H1 (cell line): ENCODE results near the gene SOX30. TPM values are rescaled to one million over a fixed set of nuclear protein-coding genes. Genes with fewer than 3 reads are reported as not detected.

Experiments used
- CTCF ChIA-PET: fragments of 300-600 bp; sonication (Branson Sonifier 250); formaldehyde crosslinking; loops from one replicate; lab custom pipeline; 2021; ENCODE audit not compliant: partially characterized antibody; lab: Charles Lee
- POLR2A ChIA-PET: fragments of 300-600 bp; sonication (Branson Sonifier 250); formaldehyde crosslinking; loops from one replicate; lab custom pipeline; 2021; ENCODE audit warnings: inconsistent platforms; ENCODE audit not compliant: partially characterized antibody; lab: Charles Lee
- DNase-seq, 2 experiments: peaks; one replicate each; pipeline versions ENCODE4 v3.0.0 to v3.0.0-alpha.2; 2010 to 2022; ENCODE audit warnings: low spot score in 2 of 2, low read depth in 1 of 2, mixed read lengths in 1 of 2
- FAIRE-seq: peaks from 2 replicates; lab custom pipeline; 2011; peaks lifted over from hg19 to GRCh38; lab: Jason Lieb, UNC
- H2AFZ ChIP-seq: 2 replicates; pipeline ENCODE4 v1.8.1; 2012; ENCODE audit warnings: low read length, inconsistent platforms
- H2AK5ac ChIP-seq: 2 replicates; pipeline ENCODE4 v1.6.1; 2013; ENCODE audit warnings: low read depth, low read length
- H2BK120ac ChIP-seq: replicated peaks from 2 replicates; pipeline ENCODE3; 2013; ENCODE audit warnings: low read depth, low read length, inconsistent platforms
- H2BK12ac ChIP-seq: 2 replicates; pipeline ENCODE4 v1.6.1; 2013; ENCODE audit warnings: low read depth, low read length
- H2BK15ac ChIP-seq: 2 replicates; pipeline ENCODE4 v1.6.1; 2013; ENCODE audit warnings: low read length
- H2BK20ac ChIP-seq: 2 replicates; pipeline ENCODE4 v1.6.1; 2013; ENCODE audit warnings: low read length
- H2BK5ac ChIP-seq: 2 replicates; pipeline ENCODE4 v1.6.1; 2013; ENCODE audit warnings: low read depth, low read length
- H3K14ac ChIP-seq: 2 replicates; pipeline ENCODE4 v1.6.1; 2013; ENCODE audit warnings: inconsistent platforms; ENCODE audit not compliant: insufficient read length
- H3K18ac ChIP-seq: 2 replicates; pipeline ENCODE4 v1.6.1; 2013; ENCODE audit warnings: low read length; ENCODE audit errors: extremely low read depth
- H3K23ac ChIP-seq: 2 replicates; pipeline ENCODE4 v1.6.1; 2013; ENCODE audit warnings: inconsistent platforms; ENCODE audit not compliant: insufficient read length
- H3K23me2 ChIP-seq: 2 replicates; pipeline ENCODE4 v1.6.1; 2013; ENCODE audit warnings: low read depth, low read length
- H3K27ac ChIP-seq: 2 replicates; pipeline ENCODE4 v1.6.1; 2011; ENCODE audit warnings: low read depth, low read length, inconsistent platforms
- H3K27me3 ChIP-seq, 4 experiments: replicated peaks in 1 of 4; 1 replicate in 1 of 4; 2 replicates in 3 of 4; pipeline versions ENCODE4 v1.6.1 to v1.8.1; 2011 to 2013; ENCODE audit warnings: low read length in 3 of 4, mild to moderate bottlenecking in 3 of 4, inconsistent platforms in 2 of 4, mixed read lengths in 2 of 4, moderate library complexity in 1 of 4; ENCODE audit not compliant: control insufficient read depth in 3 of 4, insufficient read depth in 3 of 4; ENCODE audit errors: extremely low read depth in 1 of 4
- H3K36me3 ChIP-seq, 4 experiments: 2 replicates each; pipeline versions ENCODE4 v1.6.1 to v1.8.1; 2011 to 2013; ENCODE audit warnings: mild to moderate bottlenecking in 4 of 4, low read length in 3 of 4, moderate library complexity in 2 of 4, control low read depth in 1 of 4, inconsistent platforms in 1 of 4; ENCODE audit not compliant: insufficient read depth in 4 of 4, control insufficient read depth in 2 of 4
- H3K4ac ChIP-seq: replicated peaks from 2 replicates; pipeline ENCODE3; 2013; ENCODE audit warnings: low read length, low read depth, mixed read lengths, inconsistent platforms; ENCODE audit not compliant: insufficient read length
- H3K4me1 ChIP-seq, 4 experiments: replicated peaks in 1 of 4; 1 replicate in 1 of 4; 2 replicates in 3 of 4; pipeline versions ENCODE4 v1.6.1 to v1.8.1; 2011 to 2013; ENCODE audit warnings: low read length in 3 of 4, inconsistent platforms in 2 of 4, mixed read lengths in 1 of 4; ENCODE audit not compliant: insufficient read depth in 4 of 4, control insufficient read depth in 3 of 4
- H3K4me2 ChIP-seq, 2 experiments: 2 replicates each; pipeline versions ENCODE4 v1.6.1 to v1.8.1; 2011 to 2013; ENCODE audit warnings: low read depth in 2 of 2, low read length in 2 of 2, control low read depth in 1 of 2, inconsistent platforms in 1 of 2, mild to moderate bottlenecking in 1 of 2; ENCODE audit not compliant: insufficient read depth in 1 of 2
- H3K4me3 ChIP-seq, 4 experiments: fragments of 200-600, 300-600 bp in 1 of 4; sonication (generic), shearing (Covaris generic), sonication (Bioruptor Twin) in 1 of 4; 2 replicates each; pipeline versions ENCODE4 v1.5.1 to v1.8.1; 2011 to 2016; ENCODE audit warnings: low read length in 4 of 4, low read depth in 3 of 4, control low read depth in 2 of 4, inconsistent platforms in 2 of 4, mild to moderate bottlenecking in 2 of 4, mixed read lengths in 1 of 4, moderate library complexity in 1 of 4; ENCODE audit not compliant: insufficient read depth in 2 of 4; ENCODE audit errors: extremely low read depth in 1 of 4
- H3K56ac ChIP-seq: replicated peaks from 2 replicates; pipeline ENCODE3; 2013; ENCODE audit warnings: low read depth, mild to moderate bottlenecking, mixed read lengths, low read length, inconsistent platforms; ENCODE audit not compliant: insufficient read length
- H3K79me1 ChIP-seq: 2 replicates; pipeline ENCODE4 v1.6.1; 2013; ENCODE audit warnings: low read depth, low read length, control low read depth
- H3K79me2 ChIP-seq, 2 experiments: 2 replicates each; pipeline versions ENCODE4 v1.6.1 to v1.8.1; 2012 to 2013; ENCODE audit warnings: low read length in 2 of 2, mild to moderate bottlenecking in 2 of 2, inconsistent platforms in 1 of 2; ENCODE audit not compliant: insufficient read depth in 2 of 2, control insufficient read depth in 1 of 2
- H3K9ac ChIP-seq, 4 experiments: replicated peaks in 1 of 4; 1 replicate in 1 of 4; 2 replicates in 3 of 4; pipeline versions ENCODE4 v1.6.1 to v1.8.1; 2011 to 2013; ENCODE audit warnings: low read depth in 3 of 4, low read length in 3 of 4, control low read depth in 2 of 4, mild to moderate bottlenecking in 2 of 4, moderate library complexity in 2 of 4, inconsistent platforms in 1 of 4; ENCODE audit errors: extremely low read depth in 1 of 4
- H3K9me3 ChIP-seq, 2 experiments: 2 replicates each; pipeline versions ENCODE4 v1.6.1 to v1.8.1; 2012 to 2013; ENCODE audit warnings: mild to moderate bottlenecking in 2 of 2, moderate library complexity in 2 of 2, control low read depth in 1 of 2, inconsistent platforms in 1 of 2, low read depth in 1 of 2, low read length in 1 of 2, mixed read lengths in 1 of 2; ENCODE audit not compliant: insufficient read depth in 2 of 2
- H4K20me1 ChIP-seq, 2 experiments: replicated peaks in 1 of 2; 2 replicates each; pipeline versions ENCODE3 to v1.8.1; 2011 to 2013; ENCODE audit warnings: inconsistent platforms in 2 of 2, low read length in 2 of 2, mild to moderate bottlenecking in 1 of 2; ENCODE audit not compliant: insufficient read depth in 2 of 2, control insufficient read depth in 1 of 2
- H4K5ac ChIP-seq: 2 replicates; pipeline ENCODE4 v1.6.1; 2013; ENCODE audit warnings: low read length, low read depth, mixed read lengths, inconsistent platforms; ENCODE audit not compliant: insufficient read length
- H4K8ac ChIP-seq: 2 replicates; pipeline ENCODE4 v1.8.0; 2013; ENCODE audit warnings: mild to moderate bottlenecking, moderate library complexity, low read length, inconsistent platforms; ENCODE audit not compliant: insufficient read depth; ENCODE audit errors: extremely low read depth
- H4K91ac ChIP-seq: replicated peaks from 2 replicates; pipeline ENCODE3; 2013; ENCODE audit warnings: low read length, mixed read lengths, inconsistent platforms; ENCODE audit not compliant: insufficient read length
- CBX5 ChIP-seq: fragments of 300-800, 300-1000 bp; sonication (generic); IDR thresholded peaks from 2 replicates; pipeline ENCODE4 v1.7.1; 2016; ENCODE audit warnings: antibody characterized with exemption, low read length, low read depth
- CBX8 ChIP-seq: fragments of 300-800, 300-1000 bp; sonication (generic); IDR thresholded peaks from 2 replicates; pipeline ENCODE4 v1.7.1; 2016; ENCODE audit warnings: low read depth, low read length, borderline replicate concordance
- CTCF ChIP-seq, 3 experiments: IDR thresholded peaks; 1 replicate in 2 of 3; 2 replicates in 1 of 3; pipeline versions ENCODE4 v1.5.1 to v1.6.1; 2011; ENCODE audit warnings: low read length in 3 of 3, mild to moderate bottlenecking in 3 of 3, inconsistent platforms in 2 of 3, low read depth in 1 of 3, moderate library complexity in 1 of 3; ENCODE audit not compliant: insufficient read depth in 1 of 3; ENCODE audit errors: control extremely low read depth in 1 of 3
- FOSL1 ChIP-seq: IDR thresholded peaks from 2 replicates; pipeline ENCODE4 v1.6.1; 2011; ENCODE audit warnings: mild to moderate bottlenecking, low read depth, low read length, moderate library complexity; ENCODE audit not compliant: insufficient read depth
- JUND ChIP-seq: IDR thresholded peaks from 2 replicates; pipeline ENCODE4 v1.6.1; 2011; ENCODE audit warnings: mild to moderate bottlenecking, improper control_type of control experiment, low read length
- POLR2AphosphoS5 ChIP-seq: IDR thresholded peaks from 2 replicates; pipeline ENCODE4 v1.6.1; 2011; ENCODE audit warnings: low read depth, low read length
- SIRT6 ChIP-seq: IDR thresholded peaks from one replicate; pipeline ENCODE4 v1.7.1; 2012; ENCODE audit warnings: low read length, inconsistent platforms
- SP4 ChIP-seq: IDR thresholded peaks from 2 replicates; pipeline ENCODE4 v1.6.1; 2012; ENCODE audit warnings: low read length, inconsistent platforms
- TAF1 ChIP-seq: IDR thresholded peaks from 2 replicates; pipeline ENCODE4 v1.6.1; 2011; ENCODE audit warnings: mild to moderate bottlenecking, low read depth, low read length
- TBP ChIP-seq: IDR thresholded peaks from 2 replicates; pipeline ENCODE4 v1.6.1; 2011; ENCODE audit warnings: low read depth, low read length, improper control_type of control experiment
- WGBS, 2 experiments: shearing (Covaris generic) in 1 of 2; methylation state at CpG; one replicate each; pipeline versions ENCODE4 v1.1.6 to v1.1.7; 2013 to 2015; ENCODE audit warnings: low lambda C conversion rate in 2 of 2, mixed read lengths in 2 of 2, inconsistent platforms in 1 of 2, low coverage in 1 of 2, missing lambda C conversion rate in 1 of 2; ENCODE audit not compliant: insufficient replicate concordance in 2 of 2, insufficient coverage in 1 of 2, insufficient read length in 1 of 2; ENCODE audit errors: extremely low coverage in 1 of 2, missing lambda C conversion rate in 1 of 2; 5-methylcytosine and 5-hydroxymethylcytosine counted together
- polyA plus RNA-seq, 7 experiments: library from polyadenylated mRNA; depleted of rRNA in 3 of 7; stranded (reverse) in 5 of 7; unstranded in 2 of 7; fragments of >200 nt in 5 of 7; fragments of 200-250 nt in 2 of 7; gene quantifications; 1 replicate in 5 of 7; 2 replicates in 1 of 7; 4 replicates in 1 of 7; pipeline versions ENCODE4 v1.2.1 to v1.2.3, GENCODE V29; 2011 to 2013; ENCODE audit warnings: missing spikeins in 2 of 7, mixed read lengths in 2 of 7
- total RNA-seq: library from RNA; stranded (reverse); fragmentation: NEBNext Ultra II Directional; extraction: Animal tissue kit (Norgen Biotek cat#: 25700); gene quantifications from 2 replicates; pipeline ENCODE4 v1.2.1, GENCODE V29; 2021

The SOX30 gene
- total and polyA plus RNA-seq, 2 of the 8 experiments (the other 6 are each of a cell fraction or from before 2014, with no cell fraction given), result 0.35 TPM; not detected in 1

GRCh38 chr5:157670662-157671591, 18.7 kb upstream of the SOX30 start, which contains the start of gene C5orf52:
Gene C5orf52 (plus strand): TSS chr5:157671533. CDS start chr5:157671615, 82 bp downstream.
- Histone ChIP-seq H3K4me2 (peak within 1 kb of the TSS in 1 of 2 experiments; percentile 89; a peak in 2 of 4 replicates), H2BK5ac (no peak within 1 kb of the TSS), H2BK15ac (no peak within 1 kb of the TSS), H4K5ac (no peak within 1 kb of the TSS), H3K79me1 (no peaks in the 10 kb centered on the region), H3K18ac (no peak within 1 kb of the TSS), H3K36me3 (no peaks in the 10 kb centered on the region; a peak in 2 of 8 replicates), H2AK5ac (no peak within 1 kb of the TSS), H3K27me3 (no peaks in the 10 kb centered on the region), H4K8ac (peak within 1 kb of the TSS; percentile 89; the same call in 1 of the 2 replicates), H3K4me3 (peak within 1 kb of the TSS in 1 of 4 experiments; percentile 64; a peak in 2 of 8 replicates), H3K9ac (no peak within 1 kb of the TSS), H3K27ac (no peak within 1 kb of the TSS), H3K9me3 (peaks cover 0 to 12% of the 10 kb centered on the region in 2 experiments; a peak in 1 of 4 replicates), H2BK20ac (no peak within 1 kb of the TSS), H3K14ac (no peak within 1 kb of the TSS), H4K20me1 (no peaks in the 10 kb centered on the region), H3K79me2 (no peaks in the 10 kb centered on the region), H3K23me2 (peaks cover 2% of the 10 kb centered on the region; the same call in 1 of the 2 replicates), H3K4me1 (no peaks in the 10 kb centered on the region), H2AFZ (no peak within 1 kb of the TSS), H3K4ac (no peak within 1 kb of the TSS), H3K23ac (no peak within 1 kb of the TSS), H2BK120ac (no peak within 1 kb of the TSS), H4K91ac (no peak within 1 kb of the TSS), H2BK12ac (no peak within 1 kb of the TSS), H3K56ac (no peak within 1 kb of the TSS)
- DNase-seq (no peak), FAIRE-seq (no peak)
- 93% methylated on average over 43 of the region's 59 CpGs; no CpG with 5 or more reads in 1 of the 2 experiments for WGBS, 2 experiments
- ChIA-PET POLR2A (no interaction called here), CTCF (interaction anchor here (0.9 to 6.3 kb wide), 7 partner anchors 8 to 93 kb away, joined by 3 to 57 read pairs (median 5); partner anchors contain the start of gene LSM11)
- TF ChIP-seq FOSL1 (no peak), SP4 (no peak), TBP (no peak), SIRT6 (no peak), JUND (no peak), POLR2AphosphoS5 (no peak), CBX5 (no peak), CBX8 (no peak), TAF1 (no peak), CTCF (IDR thresholded peaks at IDR 0.05; ENCODE audit: control extremely low read depth in 1 of 3, insufficient read depth in 1 of 3, low read depth in 1 of 3, low read length in 3 of 3) (no peak)
